ENCODE data around the gene HAVCR1.
"Not testable (repeated sequence)": the region's sequence is repeated elsewhere in the genome, so short reads cannot be mapped to it uniquely, and the experiment has no call there.

Gene HAVCR1

GRCh38 chr5:157059093-157059539 is at the start of gene HAVCR1:
Gene HAVCR1, minus strand, starts transcription at chr5:157059116. Its CDS starts 1,173 bp downstream, at chr5:157057943.
- no peak for DNase-seq

GRCh38 chr5:157107508-157107907 is 48.6 kb upstream of the HAVCR1 start:
- no peak for DNase-seq

GRCh38 chr5:157106630-157107461 is 47.9 kb upstream of the HAVCR1 start:
- peak; percentile 5 for DNase-seq

GRCh38 chr5:157100140-157100679 is 41.3 kb upstream of the HAVCR1 start:
- no peak for DNase-seq

GRCh38 chr5:157088342-157088990 is 29.6 kb upstream of the HAVCR1 start:
- no peak for DNase-seq

- DNase-seq = no peak
These were observed 27.9 kb upstream of the HAVCR1 start for GRCh38 chr5:157086751-157087359.

GRCh38 chr5:157085930-157086329 is 27.0 kb upstream of the HAVCR1 start:
- no peak for DNase-seq

- DNase-seq = no peak
These were observed 21.4 kb upstream of the HAVCR1 start for GRCh38 chr5:157080286-157080685.

- DNase-seq = no peak
These were observed 17.6 kb upstream of the HAVCR1 start for GRCh38 chr5:157076558-157076957.

GRCh38 chr5:157072508-157072907 is 13.6 kb upstream of the HAVCR1 start:
- no peak for DNase-seq

GRCh38 chr5:157069949-157070348 is 11.0 kb upstream of the HAVCR1 start:
- no peak for DNase-seq

GRCh38 chr5:157068785-157069184 is 9.9 kb upstream of the HAVCR1 start:
- no peak for DNase-seq

- DNase-seq = no peak
These were observed 9.4 kb upstream of the HAVCR1 start for GRCh38 chr5:157068339-157068738.

GRCh38 chr5:157067005-157067404 is 8.1 kb upstream of the HAVCR1 start:
- no peak for DNase-seq

GRCh38 chr5:157066080-157066479 is 7.2 kb upstream of the HAVCR1 start:
- DNase-seq = no peak

GRCh38 chr5:157063776-157064430 is 5.0 kb upstream of the HAVCR1 start:
- no peak for DNase-seq

GRCh38 chr5:157059891-157060290 is 975 bp upstream of the HAVCR1 start:
- DNase-seq = no peak

GRCh38 chr5:157057459-157058370 is 1.2 kb downstream of the HAVCR1 start:
- DNase-seq = no peak

GRCh38 chr5:157056848-157057247 is 2.1 kb downstream of the HAVCR1 start:
- DNase-seq = not testable (repeated sequence)

- DNase-seq = no peak
These were observed 7.2 kb downstream of the HAVCR1 start for GRCh38 chr5:157051604-157052245.

GRCh38 chr5:157050050-157050449 is 8.9 kb downstream of the HAVCR1 start:
- no peak for DNase-seq
